HEK293 (cell line): ENCODE measurements around the gene RSPO1.

ENCODE experiments used
- HOXA7 ChIP-seq: sonication (generic); formaldehyde crosslinking; IDR thresholded peaks from 2 replicates; pipeline ENCODE4 v1.8.1; 2022; ENCODE audit warnings: missing genetic modification reagents, borderline replicate concordance
- KLF8 ChIP-seq: fragments of 450-650 bp; formaldehyde crosslinking; IDR thresholded peaks from 2 replicates; pipeline ENCODE4 v1.5.1; 2016; ENCODE audit warnings: missing biosample characterization, missing genetic modification characterization
- PBX3 ChIP-seq: sonication (generic); formaldehyde crosslinking; IDR thresholded peaks from 2 replicates; pipeline ENCODE4 v1.8.1; 2022; ENCODE audit warnings: mild to moderate bottlenecking, moderate library complexity, missing genetic modification reagents
- PRDM4 ChIP-seq: fragments of 450-650 bp; formaldehyde crosslinking; IDR thresholded peaks from 2 replicates; pipeline ENCODE4 v1.5.1; 2017; ENCODE audit warnings: missing biosample characterization, missing genetic modification characterization
- RBAK ChIP-seq: fragments of 450-650 bp; formaldehyde crosslinking; IDR thresholded peaks from 2 replicates; pipeline ENCODE4 v1.5.1; 2016; ENCODE audit warnings: missing biosample characterization, missing genetic modification characterization
- REPIN1 ChIP-seq: fragments of 450-650 bp; formaldehyde crosslinking; IDR thresholded peaks from 2 replicates; pipeline ENCODE4 v1.5.1; 2017; ENCODE audit warnings: missing biosample characterization, missing genetic modification characterization, low read depth
- REST ChIP-seq: fragments of 450-650 bp; formaldehyde crosslinking; IDR thresholded peaks from 2 replicates; pipeline ENCODE4 v1.5.1; 2016; ENCODE audit warnings: missing biosample characterization, missing genetic modification characterization
- SCRT1 ChIP-seq: fragments of 450-650 bp; formaldehyde crosslinking; IDR thresholded peaks from 2 replicates; pipeline ENCODE4 v1.5.1; 2016; ENCODE audit warnings: missing biosample characterization, missing genetic modification characterization, borderline replicate concordance
- ZBTB20 ChIP-seq: fragments of 450-650 bp; formaldehyde crosslinking; IDR thresholded peaks from 2 replicates; pipeline ENCODE4 v1.5.1; 2016; ENCODE audit warnings: missing biosample characterization, missing genetic modification characterization
- ZBTB21 ChIP-seq: fragments of 450-650 bp; formaldehyde crosslinking; IDR thresholded peaks from 2 replicates; pipeline ENCODE4 v1.5.1; 2017; ENCODE audit warnings: missing biosample characterization, missing genetic modification characterization
- ZFP37 ChIP-seq: fragments of 450-650 bp; formaldehyde crosslinking; IDR thresholded peaks from 2 replicates; pipeline ENCODE4 v1.5.1; 2016; ENCODE audit warnings: missing biosample characterization, missing genetic modification characterization
- ZNF140 ChIP-seq: fragments of 450-650 bp; formaldehyde crosslinking; IDR thresholded peaks from 2 replicates; pipeline ENCODE4 v1.5.1; 2016; ENCODE audit warnings: missing biosample characterization, missing genetic modification characterization
- ZNF148 ChIP-seq: fragments of 450-650 bp; formaldehyde crosslinking; IDR thresholded peaks from 2 replicates; pipeline ENCODE4 v1.5.0; 2017; ENCODE audit warnings: missing biosample characterization, missing genetic modification characterization, borderline replicate concordance
- ZNF157 ChIP-seq: fragments of 450-650 bp; formaldehyde crosslinking; IDR thresholded peaks from 2 replicates; pipeline ENCODE4 v1.5.1; 2016; ENCODE audit warnings: missing biosample characterization, missing genetic modification characterization
- ZNF184 ChIP-seq: fragments of 450-650 bp; IDR thresholded peaks from 2 replicates; pipeline ENCODE4 v1.5.1; 2018; ENCODE audit warnings: missing biosample characterization, mild to moderate bottlenecking, missing genetic modification characterization
- ZNF302 ChIP-seq: fragments of 450-650 bp; formaldehyde crosslinking; IDR thresholded peaks from 2 replicates; pipeline ENCODE4 v1.5.1; 2016; ENCODE audit warnings: missing biosample characterization, missing genetic modification characterization, low read depth
- ZNF366 ChIP-seq: fragments of 450-650 bp; formaldehyde crosslinking; conservative IDR thresholded peaks from 2 replicates; pipeline ENCODE4 v1.5.1; 2016; ENCODE audit warnings: missing biosample characterization, missing genetic modification characterization
- ZNF404 ChIP-seq: fragments of 450-650 bp; formaldehyde crosslinking; IDR thresholded peaks from 2 replicates; pipeline ENCODE4 v1.5.1; 2017; ENCODE audit warnings: missing biosample characterization, missing genetic modification characterization
- ZNF433 ChIP-seq: fragments of 450-650 bp; formaldehyde crosslinking; IDR thresholded peaks from 2 replicates; pipeline ENCODE4 v1.5.1; 2016; ENCODE audit warnings: missing biosample characterization, missing genetic modification characterization, low read depth
- ZNF529 ChIP-seq: fragments of 450-650 bp; formaldehyde crosslinking; IDR thresholded peaks from 2 replicates; pipeline ENCODE4 v1.5.1; 2017; ENCODE audit warnings: missing genetic modification characterization, missing biosample characterization; ENCODE audit not compliant: insufficient replicate concordance
- ZNF544 ChIP-seq: fragments of 450-650 bp; formaldehyde crosslinking; IDR thresholded peaks from 2 replicates; pipeline ENCODE4 v1.5.0; 2017; ENCODE audit warnings: missing biosample characterization, missing genetic modification characterization
- ZNF549 ChIP-seq: fragments of 450-650 bp; IDR thresholded peaks from 2 replicates; pipeline ENCODE4 v1.5.1; 2018; ENCODE audit warnings: missing biosample characterization, missing genetic modification characterization, mild to moderate bottlenecking, inconsistent platforms, moderate library complexity
- ZNF677 ChIP-seq: fragments of 450-650 bp; IDR thresholded peaks from 2 replicates; pipeline ENCODE4 v1.5.0; 2018; ENCODE audit warnings: missing biosample characterization, mild to moderate bottlenecking, missing genetic modification characterization, moderate library complexity
- ZNF692 ChIP-seq: fragments of 450-650 bp; formaldehyde crosslinking; IDR thresholded peaks from 2 replicates; pipeline ENCODE4 v1.5.1; 2016; ENCODE audit warnings: missing biosample characterization, missing genetic modification characterization
- ZNF76 ChIP-seq: fragments of 450-650 bp; formaldehyde crosslinking; IDR thresholded peaks from 2 replicates; pipeline ENCODE4; 2016; ENCODE audit warnings: low read depth, missing biosample characterization, missing genetic modification characterization, borderline replicate concordance
- ZNF768 ChIP-seq: fragments of 450-650 bp; formaldehyde crosslinking; IDR thresholded peaks from 2 replicates; pipeline ENCODE4 v1.5.1; 2018; ENCODE audit warnings: missing biosample characterization, mild to moderate bottlenecking, missing genetic modification characterization
- ZSCAN5A ChIP-seq: fragments of 450-650 bp; formaldehyde crosslinking; IDR thresholded peaks from 2 replicates; pipeline ENCODE4 v1.5.1; 2016; ENCODE audit warnings: missing biosample characterization, missing genetic modification characterization

The RSPO1 gene

GRCh38 chr1:37676281-37677142, 41.8 kb upstream of the RSPO1 start (continued):
- TF ChIP-seq ZNF366 (tag by site-specific recombination): no peak
- TF ChIP-seq RBAK (tag by site-specific recombination): no peak
- TF ChIP-seq ZNF677 (tag by site-specific recombination): no peak
- no peak for TF ChIP-seq ZNF184 (tag by site-specific recombination)
- TF ChIP-seq ZNF529: no peak
- TF ChIP-seq ZNF157 (tag by site-specific recombination): no peak
- TF ChIP-seq ZSCAN5A (tag by site-specific recombination): no peak
- no peak for TF ChIP-seq ZFP37 (tag by site-specific recombination)
- no peak for TF ChIP-seq PBX3
- no peak for TF ChIP-seq KLF8 (tag by site-specific recombination)
- TF ChIP-seq ZNF302 (tag by site-specific recombination): no peak
- no peak for TF ChIP-seq HOXA7 (CRISPR knock-in tag)
- no peak for TF ChIP-seq ZNF148
- no peak for TF ChIP-seq REST
- TF ChIP-seq ZNF768 (tag by site-specific recombination): no peak
- no peak for TF ChIP-seq ZNF692 (tag by site-specific recombination)
- TF ChIP-seq REPIN1 (tag by site-specific recombination): no peak
- TF ChIP-seq PRDM4 (tag by site-specific recombination): peak; percentile 79
- no peak for TF ChIP-seq ZNF544 (tag by site-specific recombination)
- no peak for TF ChIP-seq ZNF433 (tag by site-specific recombination)
- no peak for TF ChIP-seq SCRT1
- no peak for TF ChIP-seq ZNF76
- TF ChIP-seq ZBTB20 (tag by site-specific recombination): no peak
- no peak for TF ChIP-seq ZNF140
- no peak for TF ChIP-seq ZNF549
- no peak for TF ChIP-seq ZBTB21
- no peak for TF ChIP-seq ZNF404 (tag by site-specific recombination)
